ENCODE measurements around the gene CLSTN2.

CLSTN2 gene

DNA sequence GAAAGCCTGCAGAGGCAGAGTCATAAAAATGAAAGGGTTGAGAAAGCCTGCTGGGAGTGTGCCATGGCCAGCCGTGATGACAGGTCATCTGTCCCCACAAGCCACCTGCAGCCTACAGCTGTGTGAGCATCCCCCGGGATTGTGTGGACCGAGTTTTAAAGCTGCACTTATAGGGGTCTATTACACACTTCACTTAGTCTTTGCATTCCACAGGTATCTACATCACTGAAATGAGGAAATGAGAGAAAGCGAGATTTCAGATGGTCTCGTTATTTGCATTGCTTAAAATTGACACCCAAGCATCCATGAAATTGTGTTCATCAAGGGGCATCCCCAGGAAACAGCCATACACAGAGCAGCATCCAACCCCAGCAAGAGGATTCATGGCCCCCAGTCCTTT lies 605.3 kb downstream of the CLSTN2 start:
- no peaks in the 10 kb centered on the region for H3K36me3 ChIP-seq (ENCODE audit: control insufficient read depth, insufficient read depth, low read length)
- no peak overlapping the region for H3K4me3 ChIP-seq (ENCODE audit: low read length)
- no CpG with 5 or more reads among the region's 5 CpGs for WGBS (ENCODE audit: insufficient coverage, insufficient read length)
- H3K9me3 ChIP-seq (ENCODE audit: control insufficient read depth, insufficient read depth, low read length) = no peaks in the 10 kb centered on the region
- H3K27me3 ChIP-seq (ENCODE audit: control insufficient read depth, insufficient read depth, low read length) = no peaks in the 10 kb centered on the region; the same call in 1 of the 2 replicates
- H3K4me1 ChIP-seq (ENCODE audit: control insufficient read depth, insufficient read depth, low read length) = no peaks in the 10 kb centered on the region
- H3K27ac ChIP-seq (ENCODE audit: low read length) = no peak overlapping the region
- DNase-seq (ENCODE audit: low read depth, low spot score) = no peak

- no CpG with 5 or more reads among the region's 1 CpG for WGBS (ENCODE audit: insufficient coverage, insufficient read length)
- H3K4me1 ChIP-seq (ENCODE audit: control insufficient read depth, insufficient read depth, low read length) = no peaks in the 10 kb centered on the region
- DNase-seq (ENCODE audit: low read depth, low spot score) = no peak
- no peaks in the 10 kb centered on the region for H3K36me3 ChIP-seq (ENCODE audit: control insufficient read depth, insufficient read depth, low read length)
- H3K9me3 ChIP-seq (ENCODE audit: control insufficient read depth, insufficient read depth, low read length) = no peaks in the 10 kb centered on the region
- no peak overlapping the region for H3K27ac ChIP-seq (ENCODE audit: low read length)
- H3K27me3 ChIP-seq (ENCODE audit: control insufficient read depth, insufficient read depth, low read length) = no peaks in the 10 kb centered on the region; the same call in 1 of the 2 replicates
- no peak overlapping the region for H3K4me3 ChIP-seq (ENCODE audit: low read length)
Measured at GRCh38 chr3:140541975-140542653, 607.1 kb downstream of the CLSTN2 start.

DNA sequence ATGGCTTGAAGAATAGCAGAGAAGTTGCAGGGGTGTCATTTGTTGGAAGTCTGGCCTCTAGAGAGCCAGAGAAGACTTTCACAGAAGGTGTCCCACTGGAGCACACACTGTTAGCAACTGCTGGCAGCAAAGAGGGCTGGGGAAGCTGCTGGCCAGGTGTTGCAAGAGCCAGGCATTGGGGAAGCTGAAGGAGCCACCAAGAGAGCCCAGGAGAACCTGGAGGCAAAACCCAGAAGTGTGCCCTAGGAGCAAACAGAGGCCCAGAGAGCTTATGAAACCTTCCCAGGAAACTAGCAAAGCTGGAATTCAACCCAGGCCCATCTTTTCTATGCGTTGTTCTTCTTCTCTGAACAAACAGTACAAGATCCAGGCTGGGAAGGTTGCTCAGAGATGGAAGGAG lies 610.2 kb downstream of the CLSTN2 start:
- no CpG with 5 or more reads among the region's 1 CpG for WGBS (ENCODE audit: insufficient coverage, insufficient read length)
- Histone ChIP-seq H3K4me3 (ENCODE audit: low read length) (no peak overlapping the region), H3K36me3 (ENCODE audit: control insufficient read depth, insufficient read depth, low read length) (no peaks in the 10 kb centered on the region), H3K4me1 (ENCODE audit: control insufficient read depth, insufficient read depth, low read length) (no peaks in the 10 kb centered on the region), H3K27ac (ENCODE audit: low read length) (no peak overlapping the region), H3K27me3 (ENCODE audit: control insufficient read depth, insufficient read depth, low read length) (no peaks in the 10 kb centered on the region; the same call in 1 of the 2 replicates), H3K9me3 (ENCODE audit: control insufficient read depth, insufficient read depth, low read length) (no peaks in the 10 kb centered on the region)
- no peak for DNase-seq (ENCODE audit: low read depth, low spot score)

DNA sequence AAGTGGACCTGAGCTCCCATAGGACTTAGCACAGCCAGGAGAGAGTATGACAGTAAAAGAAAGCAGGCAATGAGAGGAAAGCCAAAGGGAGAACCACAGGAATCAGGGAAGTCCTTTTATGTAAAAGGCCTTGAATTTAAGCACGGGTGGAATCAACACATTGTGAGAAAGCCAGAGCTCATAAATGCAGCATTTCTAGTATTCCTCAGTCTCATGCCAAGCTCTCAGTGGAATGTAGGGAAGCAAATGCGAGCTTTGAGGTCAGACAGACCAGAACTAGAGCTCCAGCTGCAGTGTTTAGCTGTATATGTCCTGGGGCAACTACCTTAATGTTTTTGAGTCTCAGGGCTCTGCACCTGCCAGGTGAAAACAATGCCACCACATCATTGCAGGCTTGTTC lies 610.8 kb downstream of the CLSTN2 start:
- no peaks in the 10 kb centered on the region for H3K9me3 ChIP-seq (ENCODE audit: control insufficient read depth, insufficient read depth, low read length)
- WGBS (ENCODE audit: insufficient coverage, insufficient read length) = no CpG with 5 or more reads among the region's 2 CpGs
- H3K36me3 ChIP-seq (ENCODE audit: control insufficient read depth, insufficient read depth, low read length) = no peaks in the 10 kb centered on the region
- no peak overlapping the region for H3K4me3 ChIP-seq (ENCODE audit: low read length)
- H3K4me1 ChIP-seq (ENCODE audit: control insufficient read depth, insufficient read depth, low read length) = no peaks in the 10 kb centered on the region
- H3K27ac ChIP-seq (ENCODE audit: low read length) = no peak overlapping the region
- H3K27me3 ChIP-seq (ENCODE audit: control insufficient read depth, insufficient read depth, low read length) = no peaks in the 10 kb centered on the region; the same call in 1 of the 2 replicates
- no peak for DNase-seq (ENCODE audit: low read depth, low spot score)

DNA sequence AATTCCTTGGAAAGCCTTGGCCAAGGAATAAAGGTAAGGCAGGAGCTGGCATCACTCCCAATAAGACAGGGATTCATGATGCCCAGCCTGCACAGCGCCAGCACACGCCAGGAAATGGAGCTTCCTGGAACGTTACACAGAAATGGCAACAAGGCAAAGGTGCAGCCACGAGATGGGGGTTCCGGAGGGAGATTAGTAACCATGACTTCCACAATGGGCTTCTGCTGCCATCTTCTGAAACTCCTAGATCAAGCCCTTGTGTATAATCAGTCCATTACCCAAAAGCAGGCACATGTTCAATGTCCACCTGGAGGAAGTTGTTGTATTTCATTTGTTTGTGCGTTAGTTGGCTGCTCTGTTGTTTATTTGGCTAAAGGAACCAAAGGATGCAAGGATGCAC lies 611.7 kb downstream of the CLSTN2 start:
- Histone ChIP-seq H3K27ac (ENCODE audit: low read length) (no peak overlapping the region), H3K27me3 (ENCODE audit: control insufficient read depth, insufficient read depth, low read length) (no peaks in the 10 kb centered on the region), H3K36me3 (ENCODE audit: control insufficient read depth, insufficient read depth, low read length) (no peaks in the 10 kb centered on the region), H3K4me3 (ENCODE audit: low read length) (no peak overlapping the region), H3K4me1 (ENCODE audit: control insufficient read depth, insufficient read depth, low read length) (no peaks in the 10 kb centered on the region), H3K9me3 (ENCODE audit: control insufficient read depth, insufficient read depth, low read length) (no peaks in the 10 kb centered on the region)
- no CpG with 5 or more reads among the region's 6 CpGs for WGBS (ENCODE audit: insufficient coverage, insufficient read length)
- DNase-seq (ENCODE audit: low read depth, low spot score) = no peak

- Histone ChIP-seq H3K27ac (ENCODE audit: low read length) (no peak overlapping the region), H3K36me3 (ENCODE audit: control insufficient read depth, insufficient read depth, low read length) (no peaks in the 10 kb centered on the region), H3K4me1 (ENCODE audit: control insufficient read depth, insufficient read depth, low read length) (no peaks in the 10 kb centered on the region), H3K27me3 (ENCODE audit: control insufficient read depth, insufficient read depth, low read length) (no peaks in the 10 kb centered on the region), H3K4me3 (ENCODE audit: low read length) (no peak overlapping the region), H3K9me3 (ENCODE audit: control insufficient read depth, insufficient read depth, low read length) (no peaks in the 10 kb centered on the region)
- WGBS (ENCODE audit: insufficient coverage, insufficient read length) = no CpG with 5 or more reads among the region's 2 CpGs
- no peak for DNase-seq (ENCODE audit: low read depth, low spot score)
Measured at GRCh38 chr3:140552403-140552802, 617.4 kb downstream of the CLSTN2 start.

GRCh38 chr3:140552898-140553297 lies 617.9 kb downstream of the CLSTN2 start:
- no peak for DNase-seq (ENCODE audit: low read depth, low spot score)
- no peaks in the 10 kb centered on the region for H3K4me1 ChIP-seq (ENCODE audit: control insufficient read depth, insufficient read depth, low read length)
- no peaks in the 10 kb centered on the region for H3K36me3 ChIP-seq (ENCODE audit: control insufficient read depth, insufficient read depth, low read length)
- no CpG with 5 or more reads among the region's 5 CpGs for WGBS (ENCODE audit: insufficient coverage, insufficient read length)
- no peak overlapping the region for H3K27ac ChIP-seq (ENCODE audit: low read length)
- no peaks in the 10 kb centered on the region for H3K9me3 ChIP-seq (ENCODE audit: control insufficient read depth, insufficient read depth, low read length)
- H3K27me3 ChIP-seq (ENCODE audit: control insufficient read depth, insufficient read depth, low read length) = no peaks in the 10 kb centered on the region
- H3K4me3 ChIP-seq (ENCODE audit: low read length) = no peak overlapping the region

GRCh38 chr3:140553591-140553990 lies 618.6 kb downstream of the CLSTN2 start:
- no peaks in the 10 kb centered on the region for H3K27me3 ChIP-seq (ENCODE audit: control insufficient read depth, insufficient read depth, low read length)
- H3K27ac ChIP-seq (ENCODE audit: low read length) = no peak overlapping the region
- no peaks in the 10 kb centered on the region for H3K4me1 ChIP-seq (ENCODE audit: control insufficient read depth, insufficient read depth, low read length)
- H3K4me3 ChIP-seq (ENCODE audit: low read length) = no peak overlapping the region
- H3K36me3 ChIP-seq (ENCODE audit: control insufficient read depth, insufficient read depth, low read length) = no peaks in the 10 kb centered on the region
- WGBS (ENCODE audit: insufficient coverage, insufficient read length) = no CpG with 5 or more reads among the region's 4 CpGs
- DNase-seq (ENCODE audit: low read depth, low spot score) = no peak
- no peaks in the 10 kb centered on the region for H3K9me3 ChIP-seq (ENCODE audit: control insufficient read depth, insufficient read depth, low read length)

GRCh38 chr3:140555666-140556065 lies 620.7 kb downstream of the CLSTN2 start:
- Histone ChIP-seq H3K27me3 (ENCODE audit: control insufficient read depth, insufficient read depth, low read length) (no peaks in the 10 kb centered on the region), H3K4me3 (ENCODE audit: low read length) (no peak overlapping the region), H3K36me3 (ENCODE audit: control insufficient read depth, insufficient read depth, low read length) (no peaks in the 10 kb centered on the region), H3K4me1 (ENCODE audit: control insufficient read depth, insufficient read depth, low read length) (no peaks in the 10 kb centered on the region), H3K9me3 (ENCODE audit: control insufficient read depth, insufficient read depth, low read length) (no peaks in the 10 kb centered on the region), H3K27ac (ENCODE audit: low read length) (no peak overlapping the region)
- no peak for DNase-seq (ENCODE audit: low read depth, low spot score)
- WGBS (ENCODE audit: insufficient coverage, insufficient read length) = no CpG with 5 or more reads among the region's 3 CpGs

DNA sequence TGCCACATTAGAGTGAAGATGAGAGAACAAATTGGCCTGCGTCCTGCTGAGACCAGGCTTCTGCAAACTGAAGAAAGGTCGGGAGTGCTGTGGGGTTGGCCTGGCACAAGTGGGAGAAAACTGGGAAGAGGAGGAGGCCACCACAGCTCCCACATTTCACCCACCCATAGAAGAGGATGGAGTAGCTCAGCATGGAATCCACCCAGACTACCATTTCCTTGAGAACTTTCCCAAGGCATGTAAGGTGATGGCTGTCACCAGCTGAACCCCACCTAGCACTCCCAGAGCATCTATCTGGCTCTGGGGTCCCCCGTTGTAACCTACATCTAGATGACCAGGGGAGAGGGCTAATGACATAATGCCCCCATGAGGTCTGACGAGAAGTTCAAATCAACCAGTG lies 622.5 kb downstream of the CLSTN2 start:
- H3K9me3 ChIP-seq (ENCODE audit: control insufficient read depth, insufficient read depth, low read length) = no peaks in the 10 kb centered on the region
- DNase-seq (ENCODE audit: low read depth, low spot score) = no peak
- no peaks in the 10 kb centered on the region for H3K27me3 ChIP-seq (ENCODE audit: control insufficient read depth, insufficient read depth, low read length)
- no peaks in the 10 kb centered on the region for H3K4me1 ChIP-seq (ENCODE audit: control insufficient read depth, insufficient read depth, low read length)
- no peak overlapping the region for H3K27ac ChIP-seq (ENCODE audit: low read length)
- WGBS (ENCODE audit: insufficient coverage, insufficient read length) = no CpG with 5 or more reads among the region's 4 CpGs
- no peak overlapping the region for H3K4me3 ChIP-seq (ENCODE audit: low read length)
- H3K36me3 ChIP-seq (ENCODE audit: control insufficient read depth, insufficient read depth, low read length) = no peaks in the 10 kb centered on the region

DNA sequence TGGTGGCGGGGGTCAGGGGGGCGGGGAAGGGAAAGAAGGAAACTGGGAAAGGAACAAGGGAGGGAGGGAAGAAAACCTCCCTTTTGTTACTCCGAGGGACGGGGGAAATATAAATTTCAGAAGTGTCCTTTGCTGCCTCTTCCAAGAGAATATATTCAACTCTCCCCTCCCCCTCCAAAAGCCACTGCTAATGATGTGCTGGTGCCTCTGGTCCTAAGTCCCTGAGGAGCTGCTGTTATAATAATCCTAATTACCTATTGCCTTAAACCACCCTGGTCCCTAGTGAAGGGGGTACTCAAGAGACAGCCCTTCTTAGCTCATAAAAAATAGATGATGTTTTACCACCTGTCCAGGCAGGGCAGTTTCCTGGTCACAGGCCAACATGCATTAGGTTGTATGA lies 624.6 kb downstream of the CLSTN2 start:
- no peak for DNase-seq (ENCODE audit: low read depth, low spot score)
- Histone ChIP-seq H3K4me1 (ENCODE audit: control insufficient read depth, insufficient read depth, low read length) (no peaks in the 10 kb centered on the region), H3K9me3 (ENCODE audit: control insufficient read depth, insufficient read depth, low read length) (no peaks in the 10 kb centered on the region), H3K27ac (ENCODE audit: low read length) (no peak overlapping the region), H3K27me3 (ENCODE audit: control insufficient read depth, insufficient read depth, low read length) (no peaks in the 10 kb centered on the region), H3K4me3 (ENCODE audit: low read length) (no peak overlapping the region), H3K36me3 (ENCODE audit: control insufficient read depth, insufficient read depth, low read length) (no peaks in the 10 kb centered on the region)
- no CpG with 5 or more reads among the region's 4 CpGs for WGBS (ENCODE audit: insufficient coverage, insufficient read length)

Measured in iPS DF 6.9 (cell line).